ENCODE measurements around the gene HOXC10. TPM values are rescaled to one million over a fixed set of nuclear protein-coding genes. Genes with fewer than 3 reads are reported as not detected.

The HOXC10 gene
- total and polyA plus RNA-seq, 2 of the 8 experiments (the other 6 are each of a cell fraction or from before 2014, with no cell fraction given): not detected

GRCh38 chr12:53966385-53967133 is 18.4 kb upstream of the HOXC10 start (continued):
- TF ChIP-seq CTBP2 (IDR thresholded peaks at IDR 0.05; ENCODE audit: borderline replicate concordance, insufficient read depth, insufficient read length, low read length) (peak; percentile 38), HDAC2 (IDR thresholded peaks at IDR 0.05; ENCODE audit: borderline replicate concordance in 1 of 2, low read depth in 2 of 2, low read length in 2 of 2) (no peak), TEAD4 (IDR thresholded peaks at IDR 0.05; ENCODE audit: low read depth, low read length) (no peak), RAD21 (IDR thresholded peaks at IDR 0.05 in 1 of 2, conservative IDR thresholded peaks at IDR 0.05 in 1 of 2; ENCODE audit: low read depth in 2 of 2, low read length in 2 of 2) (no peak), POU5F1 (IDR thresholded peaks at IDR 0.05; ENCODE audit: low read depth, low read length) (0 out of 2 replicates have a peak, but pooled peaks have one; percentile 0), SIN3A (conservative IDR thresholded peaks at IDR 0.05 in 1 of 2, IDR thresholded peaks at IDR 0.05 in 1 of 2; ENCODE audit: low read depth in 1 of 2, low read length in 2 of 2) (no peak), USF2 (IDR thresholded peaks at IDR 0.05; ENCODE audit: low read length) (no peak), RNF2 (IDR thresholded peaks at IDR 0.05; ENCODE audit: borderline replicate concordance, low read depth, low read length, missing control alignments, poor library complexity, severe bottlenecking) (peak; percentile 100), POLR2A (IDR thresholded peaks at IDR 0.05; ENCODE audit: control extremely low read depth in 1 of 2, low read depth in 2 of 2, low read length in 2 of 2) (no peak), SP1 (IDR thresholded peaks at IDR 0.05; ENCODE audit: low read depth, low read length) (no peak)
